GM10847 (cell line): ENCODE results near the gene WFIKKN2.

Source experiments
- POLR2A ChIP-seq: IDR thresholded peaks from 2 replicates; pipeline ENCODE4 v1.6.1; 2011; ENCODE audit not compliant: insufficient read length; ENCODE audit errors: extremely low read depth

WFIKKN2 gene

DNA sequence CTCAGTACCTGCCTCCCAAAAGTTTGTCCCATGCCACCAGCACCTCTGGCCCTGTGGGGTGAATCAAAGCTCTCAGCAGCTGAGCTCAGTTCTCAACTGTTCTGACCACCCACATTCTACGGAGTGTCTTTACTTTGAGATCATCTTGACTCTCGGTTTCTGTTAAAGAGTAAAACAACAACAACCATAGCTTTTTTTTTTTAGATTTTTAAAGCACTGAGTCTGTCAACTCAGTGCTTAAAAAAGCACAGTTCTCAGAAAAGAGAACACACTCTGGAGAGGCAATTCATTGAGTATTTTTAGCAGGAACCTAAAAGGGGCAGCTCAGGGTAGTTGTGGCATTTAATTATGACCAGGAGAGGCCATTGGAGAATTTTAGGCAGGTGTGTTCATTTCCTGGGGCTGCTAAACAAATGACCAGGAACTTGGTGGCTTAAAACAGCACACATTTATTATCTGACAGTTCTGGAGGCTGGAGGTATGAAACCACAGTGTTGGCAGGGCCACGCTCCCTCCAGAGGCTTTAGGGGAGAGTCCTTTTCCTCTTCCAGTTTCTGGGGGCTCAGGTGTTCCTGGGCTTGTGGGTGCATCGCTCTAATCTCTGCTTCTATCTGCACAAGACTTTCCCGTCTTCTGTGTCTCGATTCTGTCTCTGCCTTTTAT is 6.7 kb upstream of the WFIKKN2 start:
- TF ChIP-seq POLR2A, result no peak

DNA sequence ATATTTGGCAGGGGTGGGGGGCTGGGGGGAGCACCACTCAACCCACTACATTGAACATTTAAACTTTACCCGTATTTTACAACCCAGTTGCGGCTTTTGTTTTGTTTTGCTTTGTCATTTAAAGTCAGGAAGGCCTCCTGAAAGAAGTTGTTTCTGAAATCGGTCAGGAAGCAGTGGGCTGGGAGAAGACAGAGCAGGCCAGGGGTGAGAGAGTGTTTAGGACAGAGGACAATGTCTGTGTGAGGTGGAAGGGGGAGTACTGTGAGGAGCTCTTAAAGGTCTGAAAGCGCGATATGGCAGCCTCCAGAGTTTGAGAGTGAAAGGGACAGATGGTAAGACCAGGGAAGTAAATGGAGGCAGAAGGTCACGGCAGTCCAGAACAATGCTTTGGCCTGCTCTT is 6.1 kb upstream of the WFIKKN2 start:
- no peak for TF ChIP-seq POLR2A

DNA sequence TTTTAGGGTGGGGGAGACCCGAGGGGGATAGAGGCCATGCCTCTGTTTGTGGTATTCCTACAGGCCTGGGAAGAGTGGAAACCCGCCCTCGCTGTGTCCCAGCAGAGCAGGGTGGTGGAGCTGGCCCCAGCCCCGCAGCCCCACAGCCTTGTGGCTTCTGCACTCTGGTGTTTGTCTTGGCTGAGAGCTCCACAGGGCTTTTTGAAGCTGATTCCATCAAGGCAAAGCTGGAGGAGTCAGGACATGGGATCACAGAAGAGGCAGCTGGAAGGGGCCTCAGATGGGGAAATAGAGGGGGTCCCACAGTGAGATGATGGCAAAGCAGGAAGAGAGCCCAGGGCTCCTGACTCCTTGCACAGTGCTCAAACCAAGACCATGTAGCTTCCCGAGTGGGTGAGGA is 5.0 kb upstream of the WFIKKN2 start:
- no peak for TF ChIP-seq POLR2A

DNA sequence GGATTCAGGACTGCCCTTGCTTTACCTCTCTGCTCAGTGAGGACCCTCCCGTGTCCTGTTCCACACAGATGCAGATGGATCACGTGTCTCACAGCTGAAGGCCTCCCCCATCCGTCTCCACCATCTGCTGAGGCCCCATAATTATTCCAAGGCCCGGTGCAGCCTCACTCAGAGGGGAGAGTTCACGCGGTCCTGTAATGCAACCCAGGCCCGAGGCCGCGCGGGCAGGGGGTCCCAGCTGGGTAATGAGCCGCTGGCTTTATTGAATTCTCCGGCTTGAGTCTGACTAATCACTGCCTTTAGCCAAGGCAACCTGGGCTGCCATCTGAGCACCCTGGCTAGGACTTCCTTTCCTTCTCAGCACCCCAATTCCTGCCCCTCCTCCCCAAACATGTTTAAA is 4.4 kb upstream of the WFIKKN2 start:
- no peak for TF ChIP-seq POLR2A

DNA sequence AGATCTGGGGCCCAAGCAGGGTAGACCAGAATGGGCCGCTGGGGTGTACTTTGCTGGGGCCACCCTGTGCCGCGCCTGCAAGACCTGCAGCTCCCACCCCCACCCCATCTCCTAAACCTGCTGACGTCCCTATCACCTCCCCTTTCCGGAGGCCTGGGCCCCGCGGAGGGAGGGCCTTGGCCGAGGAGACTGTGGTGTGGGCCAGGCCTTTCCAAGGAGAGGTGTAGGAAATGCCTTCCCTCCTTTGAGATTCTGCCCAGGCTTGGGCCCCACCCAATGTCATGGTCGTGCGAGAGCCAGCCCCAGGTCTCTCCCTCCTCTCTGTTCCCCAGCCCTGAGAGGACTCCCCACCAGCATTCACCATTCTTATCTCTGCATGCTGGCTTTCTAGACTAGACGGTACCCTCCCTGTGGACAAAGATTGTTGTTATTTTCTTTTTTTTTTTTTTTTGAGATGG is 3.9 kb upstream of the WFIKKN2 start:
- no peak for TF ChIP-seq POLR2A

DNA sequence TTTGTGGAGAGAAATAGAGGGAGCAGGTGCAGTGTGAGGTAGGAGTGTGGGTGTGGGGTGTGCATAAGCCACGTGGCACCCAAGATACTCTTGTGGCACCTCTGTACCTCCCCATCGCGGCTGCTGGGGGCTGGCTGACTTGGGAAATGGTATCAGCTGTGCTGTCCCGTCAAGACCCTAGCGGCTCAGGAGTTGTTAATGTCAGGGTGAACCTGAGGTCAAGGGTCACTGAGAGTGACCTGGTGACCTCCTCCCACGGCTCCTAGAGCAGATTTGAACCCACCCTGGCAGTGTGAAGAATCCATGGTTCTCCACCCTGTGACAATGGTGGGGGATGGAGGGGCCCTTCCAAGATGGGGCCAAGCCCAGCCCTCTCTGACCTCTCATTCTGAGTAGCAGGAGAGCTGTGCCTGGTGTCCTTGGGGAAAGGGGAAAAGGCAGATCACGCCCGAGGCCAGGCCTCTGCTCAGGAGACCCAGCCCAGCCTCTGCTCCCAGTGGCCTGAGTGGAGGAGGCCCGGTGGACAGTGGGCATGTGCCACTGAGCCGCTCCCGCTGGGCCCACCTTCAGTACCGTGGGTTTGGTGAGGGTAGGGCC is 3.0 kb upstream of the WFIKKN2 start:
- no peak for TF ChIP-seq POLR2A

DNA sequence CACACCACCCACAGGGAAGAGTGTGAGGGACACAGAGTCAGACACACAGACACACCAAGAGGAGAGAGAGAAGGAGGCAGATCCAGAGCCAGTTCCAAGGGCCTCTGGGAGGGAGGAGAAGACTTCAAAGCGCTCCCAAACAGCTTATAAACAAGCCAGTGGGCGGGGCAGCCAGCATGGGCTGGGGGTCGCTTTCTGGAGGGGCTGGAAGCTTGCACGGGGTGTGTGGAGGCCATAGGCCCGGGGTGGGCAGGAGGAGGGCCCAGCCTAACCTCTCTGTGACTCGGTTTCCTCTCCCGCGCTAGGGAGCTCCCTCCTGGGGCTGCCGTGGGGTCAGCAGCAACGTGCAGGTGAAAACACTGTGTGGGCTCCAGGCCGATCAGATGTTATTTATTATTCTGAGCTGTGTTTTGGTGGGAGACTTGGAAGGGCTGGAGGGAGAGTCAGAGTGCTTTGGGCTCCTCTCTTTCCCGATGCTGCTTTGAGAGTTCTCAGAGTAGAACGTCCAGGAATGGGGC is 2.5 kb upstream of the WFIKKN2 start:
- no peak for TF ChIP-seq POLR2A

DNA sequence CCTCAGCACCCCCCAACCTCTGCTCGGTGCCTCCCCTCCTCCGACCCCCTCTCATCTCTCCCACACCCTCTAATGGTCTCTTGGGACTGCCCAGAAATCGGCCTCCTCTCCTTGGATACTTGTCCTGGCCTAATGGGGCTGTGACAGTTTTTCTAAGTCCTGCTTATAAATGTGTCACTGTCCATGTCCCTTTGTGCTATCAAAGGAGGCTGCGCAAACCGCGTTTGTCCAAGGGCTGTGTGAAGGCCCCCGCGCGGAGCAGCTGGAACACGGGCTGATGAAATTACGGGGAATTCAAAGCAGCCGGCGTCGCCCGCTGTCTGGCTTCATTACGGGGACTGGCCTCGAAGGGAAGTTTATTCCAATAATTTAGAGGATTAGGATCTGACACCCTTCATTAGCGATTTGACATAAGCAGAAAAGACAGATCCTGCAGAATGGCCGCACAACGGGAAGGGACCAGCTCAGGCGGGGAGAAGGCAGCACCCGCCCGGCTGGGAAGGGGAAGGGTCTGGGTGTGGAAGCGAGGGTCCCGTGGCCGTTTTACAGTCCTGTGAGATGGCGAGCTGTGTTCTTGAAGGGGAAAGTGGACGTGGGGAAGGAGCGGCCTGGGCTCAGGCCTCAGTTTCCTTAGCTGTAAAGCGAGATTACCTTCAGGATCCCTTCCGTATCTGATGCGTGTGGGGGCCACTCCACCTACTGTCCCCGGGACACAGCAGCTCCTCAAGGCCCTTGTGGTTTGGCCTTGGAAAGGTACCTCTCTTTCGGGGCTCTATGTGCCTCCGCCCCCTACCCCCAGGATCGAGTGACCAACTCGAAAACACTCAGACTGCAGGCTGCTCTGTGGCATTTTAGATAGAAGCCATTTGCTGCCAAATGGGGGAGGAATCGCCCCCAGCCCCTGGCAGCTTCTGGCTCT is 1.6 kb upstream of the WFIKKN2 start:
- TF ChIP-seq POLR2A, result no peak

DNA sequence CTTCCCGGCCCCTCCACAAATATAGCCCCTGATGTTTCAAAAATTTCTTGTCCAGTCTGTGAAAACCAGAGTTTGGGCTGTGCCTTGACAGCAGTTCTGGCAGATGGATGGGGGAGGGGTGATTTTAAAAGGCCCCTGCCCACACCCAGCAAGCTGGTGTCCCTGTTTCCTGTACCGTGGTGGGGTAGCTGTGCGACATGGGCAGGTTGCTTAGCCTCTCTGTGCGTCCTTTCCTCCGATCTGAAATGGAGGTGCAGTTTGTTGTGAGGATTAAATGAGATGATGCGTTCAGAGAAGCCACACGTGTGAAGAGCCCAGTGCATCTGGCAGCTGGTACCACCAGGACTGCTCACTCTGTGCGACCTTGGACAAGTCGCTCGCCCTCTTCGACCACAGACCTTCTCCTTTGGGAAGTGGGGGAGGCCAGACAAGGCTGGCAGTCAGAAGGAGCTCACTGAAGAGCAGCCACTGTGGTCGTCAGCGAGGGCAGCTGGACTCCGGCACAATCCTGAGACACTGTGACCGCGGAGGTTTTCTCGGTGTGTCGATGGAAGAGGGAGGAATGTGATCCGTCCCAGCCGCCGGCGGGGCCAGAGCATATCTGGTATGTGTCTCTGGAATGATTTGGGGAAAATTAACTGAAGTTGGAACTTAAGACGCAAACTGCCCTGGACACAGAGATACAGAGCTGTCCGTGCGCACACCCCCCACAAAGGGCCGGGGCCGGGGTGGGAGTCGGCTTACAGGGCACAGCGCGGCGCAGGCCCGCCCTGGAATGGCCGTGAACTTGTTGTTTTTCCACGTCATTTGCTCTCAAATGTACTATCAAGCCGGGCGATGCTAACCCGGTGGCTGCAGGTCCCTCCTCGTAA is 721 bp upstream of the WFIKKN2 start:
- TF ChIP-seq POLR2A, result no peak

DNA sequence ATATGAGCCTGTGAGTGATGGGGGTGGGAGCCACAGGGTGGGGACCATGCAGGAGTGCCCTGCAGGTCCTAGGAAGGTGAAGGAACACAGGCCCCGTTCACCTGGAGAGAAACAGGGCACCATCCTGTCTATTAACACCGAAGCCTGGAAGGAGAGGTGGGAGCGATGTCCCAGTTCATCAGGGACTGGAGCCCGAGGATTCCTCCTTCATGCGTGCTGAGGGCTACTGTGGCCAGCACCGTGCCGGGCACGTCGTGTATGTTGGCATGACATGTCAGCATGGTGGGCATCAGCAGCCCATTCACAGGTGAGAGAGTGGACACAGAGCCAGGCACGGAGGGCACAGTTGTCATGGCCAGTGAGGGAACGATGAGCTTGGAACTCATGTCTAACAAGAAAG is 1.4 kb downstream of the WFIKKN2 start:
- TF ChIP-seq POLR2A, result no peak

DNA sequence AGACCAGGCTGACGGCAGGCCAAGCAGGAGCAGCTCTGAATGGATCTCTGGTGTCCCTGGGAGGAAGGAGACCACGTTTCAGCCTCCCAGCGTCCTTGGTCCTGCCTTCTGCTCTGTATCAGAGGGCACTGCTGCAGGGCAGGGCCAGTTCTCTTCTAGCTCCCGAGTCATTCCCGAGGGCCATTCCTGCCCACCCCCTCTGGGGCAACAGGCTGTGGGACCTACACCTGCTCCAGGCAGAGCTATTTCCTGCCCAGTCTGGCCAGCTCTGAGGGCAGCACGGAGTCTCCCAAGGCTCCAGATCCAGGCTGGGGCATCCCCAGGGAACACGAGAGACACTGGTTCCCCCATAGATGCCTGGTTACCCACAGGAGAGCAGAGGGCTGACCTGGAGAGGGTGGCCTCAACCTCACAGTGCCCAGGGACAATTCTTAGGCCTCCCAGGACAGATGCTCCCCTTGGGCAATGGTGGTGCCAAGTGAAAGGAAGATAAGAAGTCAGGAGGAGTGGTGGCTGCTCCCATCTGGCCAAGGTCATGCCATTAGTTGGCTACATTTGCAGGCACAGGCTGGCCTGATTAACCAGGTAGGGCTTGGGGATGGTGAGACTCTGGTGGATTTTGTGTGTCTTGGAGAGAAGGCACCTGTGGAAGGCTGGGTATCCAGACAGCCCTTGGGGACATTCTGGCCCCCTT is 2.0 kb downstream of the WFIKKN2 start:
- no peak for TF ChIP-seq POLR2A

DNA sequence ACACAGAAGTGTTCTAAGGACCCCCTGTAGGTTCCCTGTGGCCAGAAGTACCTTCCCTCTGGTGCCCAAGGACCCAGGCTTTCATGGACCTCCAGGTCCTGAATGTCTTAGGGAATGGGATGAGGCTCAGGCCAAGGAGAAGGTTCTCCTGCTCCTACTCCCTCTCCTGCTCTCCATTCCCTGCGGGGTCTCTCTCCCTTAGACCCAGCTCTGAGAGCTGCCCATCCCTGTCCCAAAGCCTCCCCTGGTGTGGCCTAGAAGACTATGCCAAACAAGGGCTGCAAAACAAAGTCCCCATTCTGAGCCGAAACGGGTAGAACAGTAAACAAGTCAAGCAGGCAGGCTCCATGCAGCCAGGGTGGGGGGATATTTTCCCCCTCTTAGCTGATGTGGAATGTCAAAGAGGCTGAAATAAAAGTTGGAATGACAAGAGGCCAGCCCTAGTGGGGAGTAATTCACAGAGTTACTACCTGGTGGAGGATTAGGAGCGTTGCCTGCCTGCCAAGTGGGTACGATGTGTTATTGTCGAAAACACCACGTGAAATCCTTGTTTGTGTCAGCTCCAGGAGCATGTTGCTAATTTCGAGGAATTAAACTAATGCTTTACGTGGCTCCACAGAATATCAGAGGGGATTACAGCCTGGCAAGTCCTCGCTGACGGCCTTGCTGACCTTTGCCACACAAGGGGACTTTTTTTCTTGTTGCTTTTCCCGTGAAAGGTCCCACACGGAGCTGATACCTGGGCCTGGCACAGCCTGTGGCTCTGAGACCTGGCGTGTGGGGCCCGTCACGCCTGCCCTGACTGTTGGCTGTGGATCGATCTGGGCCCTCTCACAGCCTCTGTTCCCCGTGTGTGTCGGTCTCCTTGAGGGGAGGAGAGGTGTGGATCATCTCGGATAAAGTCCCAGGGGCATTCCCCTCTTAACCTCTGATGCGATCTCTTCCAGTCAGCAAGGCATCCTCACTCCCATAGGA is 2.9 kb downstream of the WFIKKN2 start:
- no peak for TF ChIP-seq POLR2A

DNA sequence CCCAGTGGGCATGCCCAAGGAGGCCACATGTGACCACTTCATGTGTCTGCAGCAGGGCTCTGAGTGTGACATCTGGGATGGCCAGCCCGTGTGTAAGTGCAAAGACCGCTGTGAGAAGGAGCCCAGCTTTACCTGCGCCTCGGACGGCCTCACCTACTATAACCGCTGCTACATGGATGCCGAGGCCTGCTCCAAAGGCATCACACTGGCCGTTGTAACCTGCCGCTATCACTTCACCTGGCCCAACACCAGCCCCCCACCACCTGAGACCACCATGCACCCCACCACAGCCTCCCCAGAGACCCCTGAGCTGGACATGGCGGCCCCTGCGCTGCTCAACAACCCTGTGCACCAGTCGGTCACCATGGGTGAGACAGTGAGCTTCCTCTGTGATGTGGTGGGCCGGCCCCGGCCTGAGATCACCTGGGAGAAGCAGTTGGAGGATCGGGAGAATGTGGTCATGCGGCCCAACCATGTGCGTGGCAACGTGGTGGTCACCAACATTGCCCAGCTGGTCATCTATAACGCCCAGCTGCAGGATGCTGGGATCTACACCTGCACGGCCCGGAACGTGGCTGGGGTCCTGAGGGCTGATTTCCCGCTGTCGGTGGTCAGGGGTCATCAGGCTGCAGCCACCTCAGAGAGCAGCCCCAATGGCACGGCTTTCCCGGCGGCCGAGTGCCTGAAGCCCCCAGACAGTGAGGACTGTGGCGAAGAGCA is 4.4 kb downstream of the WFIKKN2 start:
- no peak for TF ChIP-seq POLR2A

DNA sequence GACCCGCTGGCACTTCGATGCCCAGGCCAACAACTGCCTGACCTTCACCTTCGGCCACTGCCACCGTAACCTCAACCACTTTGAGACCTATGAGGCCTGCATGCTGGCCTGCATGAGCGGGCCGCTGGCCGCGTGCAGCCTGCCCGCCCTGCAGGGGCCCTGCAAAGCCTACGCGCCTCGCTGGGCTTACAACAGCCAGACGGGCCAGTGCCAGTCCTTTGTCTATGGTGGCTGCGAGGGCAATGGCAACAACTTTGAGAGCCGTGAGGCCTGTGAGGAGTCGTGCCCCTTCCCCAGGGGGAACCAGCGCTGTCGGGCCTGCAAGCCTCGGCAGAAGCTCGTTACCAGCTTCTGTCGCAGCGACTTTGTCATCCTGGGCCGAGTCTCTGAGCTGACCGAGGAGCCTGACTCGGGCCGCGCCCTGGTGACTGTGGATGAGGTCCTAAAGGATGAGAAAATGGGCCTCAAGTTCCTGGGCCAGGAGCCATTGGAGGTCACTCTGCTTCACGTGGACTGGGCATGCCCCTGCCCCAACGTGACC is 5.0 kb downstream of the WFIKKN2 start:
- no peak for TF ChIP-seq POLR2A
